Astrocyte of the hippocampus (primary cell): ENCODE measurements around the gene GSN.

ENCODE experiments used
- DNase-seq: peaks from one replicate; pipeline ENCODE4 v3.0.0; 2011; ENCODE audit warnings: low read depth, low spot score

GSN gene

GRCh38 chr9:121267689-121268597 lies at the start of gene GSN:
TSS of gene GSN (plus strand) at chr9:121268162. CDS start at chr9:121301972, 33,810 bp downstream.
- peak; percentile 82 for DNase-seq

GRCh38 chr9:121218357-121219027 lies 49.5 kb upstream of the GSN start:
- no peak for DNase-seq

GRCh38 chr9:121219530-121219929 lies 48.4 kb upstream of the GSN start:
- DNase-seq, result no peak

- DNase-seq, result no peak
Measured at GRCh38 chr9:121220996-121221663, 46.8 kb upstream of the GSN start.

- DNase-seq, result no peak
Measured at GRCh38 chr9:121221664-121222055, 46.3 kb upstream of the GSN start.

GRCh38 chr9:121222524-121223171 lies 45.3 kb upstream of the GSN start:
- peak; percentile 40 for DNase-seq

- no peak for DNase-seq
Measured at GRCh38 chr9:121225240-121225639, 42.7 kb upstream of the GSN start.

- DNase-seq, result no peak
Measured at GRCh38 chr9:121226175-121226574, 41.8 kb upstream of the GSN start.

GRCh38 chr9:121227862-121228261 lies 40.1 kb upstream of the GSN start:
- DNase-seq, result no peak

GRCh38 chr9:121230256-121230655 lies 37.7 kb upstream of the GSN start:
- DNase-seq, result no peak

- no peak for DNase-seq
Measured at GRCh38 chr9:121232251-121232650, 35.7 kb upstream of the GSN start.

- DNase-seq, result no peak
Measured at GRCh38 chr9:121233906-121234831, 33.8 kb upstream of the GSN start.

- DNase-seq, result no peak
Measured at GRCh38 chr9:121234832-121235161, 33.2 kb upstream of the GSN start.

- no peak for DNase-seq
Measured at GRCh38 chr9:121235512-121235911, 32.5 kb upstream of the GSN start.

- no peak for DNase-seq
Measured at GRCh38 chr9:121237916-121238315, 30.0 kb upstream of the GSN start.

- no peak for DNase-seq
Measured at GRCh38 chr9:121239071-121239470, 28.9 kb upstream of the GSN start.

GRCh38 chr9:121239851-121240250 lies 28.1 kb upstream of the GSN start:
- no peak for DNase-seq

GRCh38 chr9:121240472-121241135 lies 27.4 kb upstream of the GSN start:
- DNase-seq, result no peak

- DNase-seq, result peak; percentile 44
Measured at GRCh38 chr9:121242219-121242958, 25.6 kb upstream of the GSN start.

- no peak for DNase-seq
Measured at GRCh38 chr9:121242959-121243346, 25.0 kb upstream of the GSN start.
